Keratinocyte (primary cell): ENCODE measurements around the gene SPATA6L. TPM values are rescaled to one million over a fixed set of nuclear protein-coding genes. Genes with fewer than 3 reads are reported as not detected.

Experiments used
- DNase-seq: peaks from one replicate; pipeline ENCODE4 v3.0.0-alpha.2; 2011; ENCODE audit warnings: low read depth, missing footprints, low spot score
- FAIRE-seq: peaks from 2 replicates; lab custom pipeline; 2011; peaks lifted over from hg19 to GRCh38; lab: Jason Lieb, UNC
- H2AFZ ChIP-seq: 2 replicates; pipeline ENCODE4 v1.6.0; 2012; ENCODE audit warnings: low read length, control low read depth, inconsistent platforms; ENCODE audit not compliant: control insufficient read depth
- H3K27ac ChIP-seq: 2 replicates; pipeline ENCODE4 v1.5.1; 2011; ENCODE audit warnings: low read length; ENCODE audit not compliant: control insufficient read depth, insufficient read depth
- H3K27me3 ChIP-seq: 3 replicates; pipeline ENCODE4 v1.6.0; 2011; ENCODE audit warnings: low read length; ENCODE audit not compliant: control insufficient read depth, insufficient read depth; ENCODE audit errors: extremely low read depth
- H3K36me3 ChIP-seq, 2 experiments: 2 replicates in 1 of 2; 3 replicates in 1 of 2; pipeline ENCODE4 v1.5.1; 2011; ENCODE audit warnings: low read length in 2 of 2, mild to moderate bottlenecking in 1 of 2; ENCODE audit not compliant: control insufficient read depth in 2 of 2, insufficient read depth in 2 of 2; ENCODE audit errors: extremely low read depth in 1 of 2
- H3K4me1 ChIP-seq: 3 replicates; pipeline ENCODE4 v1.5.1; 2011; ENCODE audit warnings: low read length; ENCODE audit not compliant: control insufficient read depth, insufficient read depth; ENCODE audit errors: extremely low read depth
- H3K4me2 ChIP-seq: 3 replicates; pipeline ENCODE4 v1.6.0; 2011; ENCODE audit warnings: low read depth, low read length; ENCODE audit not compliant: control insufficient read depth, insufficient read depth; ENCODE audit errors: extremely low read depth
- H3K4me3 ChIP-seq, 3 experiments: fragments of 200-600 bp in 1 of 3; sonication (generic) in 1 of 3; 2 replicates in 2 of 3; 3 replicates in 1 of 3; pipeline ENCODE4 v1.5.1; 2011 to 2016; ENCODE audit warnings: low read length in 3 of 3, mild to moderate bottlenecking in 3 of 3, control low read depth in 2 of 3, inconsistent platforms in 1 of 3, low read depth in 1 of 3, mixed read lengths in 1 of 3, mixed run types in 1 of 3, moderate library complexity in 1 of 3; ENCODE audit not compliant: control insufficient read depth in 2 of 3, insufficient read depth in 2 of 3; ENCODE audit errors: extremely low read depth in 1 of 3
- H3K79me2 ChIP-seq: 2 replicates; pipeline ENCODE4 v1.6.0; 2012; ENCODE audit warnings: low read length; ENCODE audit not compliant: control insufficient read depth, insufficient read depth
- H3K9ac ChIP-seq: 3 replicates; pipeline ENCODE4 v1.6.0; 2011; ENCODE audit warnings: low read length; ENCODE audit not compliant: control insufficient read depth, insufficient read depth; ENCODE audit errors: extremely low read depth
- H3K9me1 ChIP-seq: 3 replicates; pipeline ENCODE4 v1.6.0; 2011; ENCODE audit warnings: low read length; ENCODE audit not compliant: control insufficient read depth, insufficient read depth; ENCODE audit errors: extremely low read depth
- H3K9me3 ChIP-seq: 2 replicates; pipeline ENCODE4 v1.5.1; 2012; ENCODE audit warnings: low read depth, low read length; ENCODE audit not compliant: control insufficient read depth
- H4K20me1 ChIP-seq: 3 replicates; pipeline ENCODE4 v1.6.0; 2011; ENCODE audit warnings: low read length; ENCODE audit not compliant: control insufficient read depth, insufficient read depth; ENCODE audit errors: extremely low read depth
- CTCF ChIP-seq, 3 experiments: IDR thresholded peaks in 1 of 3; conservative IDR thresholded peaks in 1 of 3; optimal IDR thresholded peaks in 1 of 3; 2 replicates in 2 of 3; 3 replicates in 1 of 3; pipeline versions ENCODE3 to v1.5.1; 2011; ENCODE audit warnings: low read length in 3 of 3, mild to moderate bottlenecking in 3 of 3, moderate library complexity in 2 of 3, control low read depth in 1 of 3, inconsistent platforms in 1 of 3; ENCODE audit not compliant: insufficient read depth in 2 of 3; ENCODE audit errors: extremely low read depth in 1 of 3
- EZH2 ChIP-seq: IDR thresholded peaks from one replicate; pipeline ENCODE4 v1.6.1; 2012; ENCODE audit warnings: inconsistent platforms, mild to moderate bottlenecking, low read length, moderate library complexity
- dilution Hi-C: fragments of 300-500 bp; cut with MboI; formaldehyde crosslinking; loops from one replicate; pipeline ENCODE4 v1.7.0; 2020; ENCODE audit warnings: low sequenced_read_pairs; ENCODE audit not compliant: extremely low pct_ligation_motif_present
- polyA plus RNA-seq, 5 experiments: library from polyadenylated mRNA; depleted of rRNA in 3 of 5; stranded (reverse) in 3 of 5; stranded (forward) in 1 of 5; unstranded in 1 of 5; fragments of >200 nt; gene quantifications; 1 replicate in 1 of 5; 2 replicates in 3 of 5; 3 replicates in 1 of 5; pipeline versions ENCODE4 v1.2.1 to v1.2.3, GENCODE V29; 2011 to 2012; ENCODE audit warnings: missing spikeins in 2 of 5, low read depth in 1 of 5, low replicate concordance in 1 of 5

Gene SPATA6L
- polyA plus RNA-seq, 1 donor (not counting 4 experiments of a cell fraction or from before 2014, with no cell fraction given) = 0.92 TPM

GRCh38 chr9:4686584-4686983 lies 20.3 kb upstream of the SPATA6L start:
- Histone ChIP-seq H3K79me2 (peaks cover 24% of the 10 kb centered on the region), H3K9ac (no peak overlapping the region), H3K4me1 (peaks cover 3% of the 10 kb centered on the region), H3K36me3 (peaks cover 4 to 7% of the 10 kb centered on the region in 2 experiments), H3K9me3 (no peaks in the 10 kb centered on the region), H3K27me3 (no peaks in the 10 kb centered on the region), H3K9me1 (no peaks in the 10 kb centered on the region), H3K4me2 (no peak overlapping the region), H4K20me1 (no peaks in the 10 kb centered on the region), H2AFZ (no peak overlapping the region), H3K27ac (no peak overlapping the region), H3K4me3 (no peak overlapping the region)
- DNase-seq (no peak), FAIRE-seq (no peak)
- dilution Hi-C loops = no loop called here
- no peak for TF ChIP-seq EZH2
- TF ChIP-seq CTCF (optimal IDR thresholded peaks at IDR 0.05 in 1 of 3, IDR thresholded peaks at IDR 0.05 in 1 of 3, conservative IDR thresholded peaks at IDR 0.05 in 1 of 3; ENCODE audit: extremely low read depth in 1 of 3, insufficient read depth in 2 of 3, low read length in 3 of 3) = no peak

GRCh38 chr9:4686112-4686511 lies 19.8 kb upstream of the SPATA6L start:
- Histone ChIP-seq H3K27me3 (no peaks in the 10 kb centered on the region), H3K4me3 (no peak overlapping the region), H3K79me2 (peaks cover 25% of the 10 kb centered on the region), H3K9me1 (no peaks in the 10 kb centered on the region), H3K9me3 (no peaks in the 10 kb centered on the region), H2AFZ (no peak overlapping the region), H3K4me2 (no peak overlapping the region), H3K4me1 (peaks cover 5% of the 10 kb centered on the region), H3K36me3 (peaks cover 4 to 7% of the 10 kb centered on the region in 2 experiments), H4K20me1 (no peaks in the 10 kb centered on the region), H3K27ac (no peak overlapping the region), H3K9ac (no peak overlapping the region)
- dilution Hi-C loops = no loop called here
- no peak for FAIRE-seq
- no peak for DNase-seq
- TF ChIP-seq CTCF (optimal IDR thresholded peaks at IDR 0.05 in 1 of 3, IDR thresholded peaks at IDR 0.05 in 1 of 3, conservative IDR thresholded peaks at IDR 0.05 in 1 of 3; ENCODE audit: extremely low read depth in 1 of 3, insufficient read depth in 2 of 3, low read length in 3 of 3) = no peak
- no peak for TF ChIP-seq EZH2
